Esophagus muscularis mucosa (tissue), 4 donors: ENCODE measurements around the gene SYT17. TPM values are rescaled to one million over a fixed set of nuclear protein-coding genes. Genes with fewer than 3 reads are reported as not detected.

Source experiments
- DNase-seq: peaks from one replicate; pipeline ENCODE4 v3.0.0-alpha.2; 2017; ENCODE audit errors: extremely low spot score
- H3K27ac ChIP-seq, 4 donors: fragments of 200-600 bp; sonication (generic); replicated peaks in 1 of 4; 1 replicate in 3 of 4; 2 replicates in 1 of 4; pipeline ENCODE4 v1.5.1; 2016 to 2019; ENCODE audit warnings: mild to moderate bottlenecking in 1 of 4
- H3K27me3 ChIP-seq, 4 donors: fragments of 200-600 bp; sonication (generic); one replicate each; pipeline versions ENCODE4 v1.5.1 to v1.6.0; 2016 to 2019
- H3K36me3 ChIP-seq, 4 donors: fragments of 200-600 bp; sonication (generic); one replicate each; pipeline ENCODE4 v1.5.1; 2016 to 2019
- H3K4me1 ChIP-seq, 4 donors: fragments of 200-600 bp; sonication (generic); one replicate each; pipeline ENCODE4 v1.5.1; 2016 to 2019
- H3K4me3 ChIP-seq, 4 donors: fragments of 200-600 bp; sonication (generic); 1 replicate in 2 of 4; 2 replicates in 2 of 4; pipeline ENCODE4 v1.5.1; 2016 to 2019; ENCODE audit warnings: mild to moderate bottlenecking in 4 of 4, moderate library complexity in 1 of 4
- H3K9me3 ChIP-seq, 4 donors: fragments of 200-600 bp; sonication (generic); 1 replicate in 3 of 4; 2 replicates in 1 of 4; pipeline ENCODE4 v1.5.1; 2016 to 2019
- EP300 ChIP-seq: sonication (generic); formaldehyde crosslinking; IDR thresholded peaks from one replicate; pipeline ENCODE4 v1.6.1; 2017; ENCODE audit warnings: antibody characterized with exemption
- POLR2A ChIP-seq: fragments of 450-650 bp; IDR thresholded peaks from one replicate; pipeline ENCODE4 v1.6.1; 2017; ENCODE audit warnings: antibody characterized with exemption, moderate library complexity, mild to moderate bottlenecking, low read depth
- POLR2AphosphoS5 ChIP-seq, 2 donors: sonication (generic); formaldehyde crosslinking; IDR thresholded peaks; one replicate each; pipeline ENCODE4 v1.6.1; 2017; ENCODE audit warnings: antibody characterized with exemption in 2 of 2
- WGBS: methylation state at CpG from one replicate; pipeline ENCODE4 v1.1.5; 2018; 5-methylcytosine and 5-hydroxymethylcytosine counted together
- intact Hi-C: fragments of 100-400 bp; cut with DNase I; formaldehyde crosslinking; loops from one replicate; pipeline ENCODE4 v1.15.1; 2023
- total RNA-seq, 4 donors: library from RNA; depleted of rRNA; stranded (reverse); fragments of >200 nt; gene quantifications; one replicate each; pipeline versions ENCODE4 v1.1.0 to v1.2.1, GENCODE V29; 2016
- TF ChIP-seq, protein P1 (sequence below), 3 experiments: fragments of 200-600 bp in 2 of 3; fragments of 450-650 bp in 1 of 3; sonication (generic) in 2 of 3; IDR thresholded peaks; one replicate each; pipeline ENCODE4 v1.5.1; 2017 to 2019; ENCODE audit warnings: antibody characterized with exemption in 3 of 3, mild to moderate bottlenecking in 2 of 3, moderate library complexity in 1 of 3

SYT17 gene
- total RNA-seq, 4 donors from 2014 or later = 5.0 to 8.7 (median 6.2) TPM

DNA sequence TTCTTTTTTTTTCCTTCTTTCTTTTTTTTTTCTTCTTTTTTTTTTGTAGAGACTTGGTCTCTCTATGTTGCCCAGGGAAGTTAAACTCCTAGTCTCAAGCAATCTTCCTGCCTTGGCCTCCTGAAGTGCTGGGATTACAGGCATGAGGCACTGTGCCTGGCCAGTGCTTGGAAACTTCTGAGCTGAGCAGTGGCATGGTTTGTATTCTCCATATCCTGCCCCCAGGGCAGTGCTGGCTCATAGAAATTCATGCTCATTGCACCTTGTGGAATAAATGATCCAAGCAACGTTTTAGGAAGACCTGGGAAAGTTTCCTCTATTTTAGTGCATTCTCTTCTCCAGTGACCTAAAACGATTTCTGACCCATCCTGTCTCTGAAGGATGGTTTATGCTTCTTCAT is 16.7 kb upstream of the SYT17 start:
- H3K4me3 ChIP-seq = no peak overlapping the region
- no peak for DNase-seq
- no peak overlapping the region for H3K27ac ChIP-seq
- no peak for TF ChIP-seq POLR2A
- TF ChIP-seq, protein P1, sequence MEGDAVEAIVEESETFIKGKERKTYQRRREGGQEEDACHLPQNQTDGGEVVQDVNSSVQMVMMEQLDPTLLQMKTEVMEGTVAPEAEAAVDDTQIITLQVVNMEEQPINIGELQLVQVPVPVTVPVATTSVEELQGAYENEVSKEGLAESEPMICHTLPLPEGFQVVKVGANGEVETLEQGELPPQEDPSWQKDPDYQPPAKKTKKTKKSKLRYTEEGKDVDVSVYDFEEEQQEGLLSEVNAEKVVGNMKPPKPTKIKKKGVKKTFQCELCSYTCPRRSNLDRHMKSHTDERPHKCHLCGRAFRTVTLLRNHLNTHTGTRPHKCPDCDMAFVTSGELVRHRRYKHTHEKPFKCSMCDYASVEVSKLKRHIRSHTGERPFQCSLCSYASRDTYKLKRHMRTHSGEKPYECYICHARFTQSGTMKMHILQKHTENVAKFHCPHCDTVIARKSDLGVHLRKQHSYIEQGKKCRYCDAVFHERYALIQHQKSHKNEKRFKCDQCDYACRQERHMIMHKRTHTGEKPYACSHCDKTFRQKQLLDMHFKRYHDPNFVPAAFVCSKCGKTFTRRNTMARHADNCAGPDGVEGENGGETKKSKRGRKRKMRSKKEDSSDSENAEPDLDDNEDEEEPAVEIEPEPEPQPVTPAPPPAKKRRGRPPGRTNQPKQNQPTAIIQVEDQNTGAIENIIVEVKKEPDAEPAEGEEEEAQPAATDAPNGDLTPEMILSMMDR (IDR thresholded peaks at IDR 0.05) = no peak
- no peak for TF ChIP-seq POLR2AphosphoS5 (IDR thresholded peaks at IDR 0.05)
- no peak for TF ChIP-seq EP300
- intact Hi-C loops = loop anchor here (10.0 kb wide), 1 partner anchor 343 kb away; no protein-coding TSS in a partner anchor
- H3K36me3 ChIP-seq = no peaks in the 10 kb centered on the region
- H3K4me1 ChIP-seq = no peaks in the 10 kb centered on the region
- H3K9me3 ChIP-seq = peaks cover 0 to 15% (median 7%) of the 10 kb centered on the region in 4 donors
- 81% methylated on average over 2 of the region's 2 CpGs for whole genome bisulfite sequencing
- H3K27me3 ChIP-seq = no peaks in the 10 kb centered on the region

DNA sequence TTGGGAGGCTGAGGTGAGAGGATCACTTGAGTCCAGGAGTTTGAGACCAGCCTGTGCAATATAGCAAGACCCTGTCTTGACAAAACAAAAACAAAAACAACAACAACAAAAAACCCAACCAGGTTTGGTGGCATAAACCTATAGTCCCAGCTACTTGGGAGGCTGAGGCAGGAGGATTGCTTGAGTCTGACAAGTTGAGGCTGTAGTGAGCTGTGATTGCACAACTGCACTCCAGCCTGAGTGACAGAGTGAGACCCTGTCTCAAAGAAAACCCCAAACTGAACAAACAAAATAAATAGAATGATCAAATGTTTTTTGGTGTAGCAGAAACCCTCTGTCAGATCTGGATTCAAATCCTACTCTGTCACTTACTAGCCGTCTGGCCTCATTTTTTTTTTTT is 16.0 kb upstream of the SYT17 start:
- H3K9me3 ChIP-seq = peaks cover 0 to 16% (median 8%) of the 10 kb centered on the region in 4 donors
- no peak overlapping the region for H3K4me3 ChIP-seq
- TF ChIP-seq POLR2AphosphoS5 (IDR thresholded peaks at IDR 0.05) (no peak), EP300 (no peak), POLR2A (no peak)
- TF ChIP-seq, protein P1 (IDR thresholded peaks at IDR 0.05) = no peak
- DNase-seq = no peak
- intact Hi-C loops = loop anchor here (10.0 kb wide), 1 partner anchor 343 kb away; no protein-coding TSS in a partner anchor
- no peaks in the 10 kb centered on the region for H3K4me1 ChIP-seq
- H3K36me3 ChIP-seq = no peaks in the 10 kb centered on the region
- H3K27ac ChIP-seq = no peak overlapping the region
- 63% methylated on average over 1 of the region's 1 CpG for WGBS
- H3K27me3 ChIP-seq = no peaks in the 10 kb centered on the region

DNA sequence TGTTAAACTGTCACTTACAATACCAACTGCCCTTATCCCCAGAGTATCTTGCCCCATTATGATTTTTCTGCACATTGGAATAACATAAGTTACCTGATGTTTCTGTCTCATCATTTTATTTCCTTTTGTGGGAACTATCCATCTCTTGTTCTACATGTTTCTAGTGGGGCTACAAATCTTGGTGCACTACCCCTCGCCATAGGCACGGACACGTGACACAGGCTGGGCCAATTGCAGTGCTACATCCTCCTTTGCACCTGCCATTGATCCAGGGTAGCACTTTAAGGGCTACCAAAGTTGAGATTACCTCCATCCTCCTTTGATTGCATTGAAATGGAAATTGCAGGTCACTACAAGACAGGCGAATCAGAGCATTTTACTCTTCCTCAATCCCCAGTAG is 14.2 kb upstream of the SYT17 start:
- no peaks in the 10 kb centered on the region for H3K27me3 ChIP-seq
- no peak for DNase-seq
- intact Hi-C loops = loop anchor here (10.0 kb wide), 1 partner anchor 341 kb away; no protein-coding TSS in a partner anchor
- peaks cover 0 to 9% (median 4%) of the 10 kb centered on the region in 4 donors for H3K9me3 ChIP-seq
- H3K4me1 ChIP-seq = no peaks in the 10 kb centered on the region
- TF ChIP-seq POLR2A (no peak), POLR2AphosphoS5 (IDR thresholded peaks at IDR 0.05) (no peak), EP300 (no peak)
- TF ChIP-seq, protein P1 (IDR thresholded peaks at IDR 0.05) = no peak
- no peaks in the 10 kb centered on the region for H3K36me3 ChIP-seq
- H3K27ac ChIP-seq = no peak overlapping the region
- H3K4me3 ChIP-seq = no peak overlapping the region
- WGBS = 78% methylated on average over 4 of the region's 4 CpGs

DNA sequence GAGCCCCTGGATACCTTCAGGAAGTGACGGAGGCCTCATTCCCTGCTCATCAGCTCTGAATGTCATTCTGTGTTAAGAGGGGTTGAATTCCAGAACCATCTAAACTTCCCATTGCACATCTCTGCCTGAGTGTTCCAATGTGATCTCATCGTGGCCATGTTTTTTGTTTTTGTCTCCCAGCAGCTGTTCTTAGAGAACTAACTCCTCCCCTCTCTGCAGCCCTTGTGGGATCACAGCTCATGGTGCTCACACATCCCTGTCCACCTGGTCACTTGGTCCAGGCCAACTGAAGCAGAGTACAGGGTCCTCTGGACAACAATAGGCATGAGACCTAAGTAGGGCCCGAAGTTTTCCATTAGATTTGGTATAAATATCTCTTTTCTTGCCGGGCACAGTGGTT is 6.0 kb upstream of the SYT17 start:
- H3K36me3 ChIP-seq = no peaks in the 10 kb centered on the region
- DNase-seq = no peak
- peaks cover 0 to 4% (median 0%) of the 10 kb centered on the region in 4 donors for H3K9me3 ChIP-seq
- peaks cover 0 to 6% (median 0%) of the 10 kb centered on the region in 4 donors for H3K27me3 ChIP-seq
- no peak overlapping the region for H3K27ac ChIP-seq
- TF ChIP-seq, protein P1 (IDR thresholded peaks at IDR 0.05) = no peak
- TF ChIP-seq POLR2AphosphoS5 (IDR thresholded peaks at IDR 0.05) = no peak
- intact Hi-C loops = no loop called here
- H3K4me3 ChIP-seq = no peak overlapping the region
- 72% methylated on average over 4 of the region's 4 CpGs for WGBS
- H3K4me1 ChIP-seq = peaks cover 0 to under 1% (median under 1%) of the 10 kb centered on the region in 4 donors

DNA sequence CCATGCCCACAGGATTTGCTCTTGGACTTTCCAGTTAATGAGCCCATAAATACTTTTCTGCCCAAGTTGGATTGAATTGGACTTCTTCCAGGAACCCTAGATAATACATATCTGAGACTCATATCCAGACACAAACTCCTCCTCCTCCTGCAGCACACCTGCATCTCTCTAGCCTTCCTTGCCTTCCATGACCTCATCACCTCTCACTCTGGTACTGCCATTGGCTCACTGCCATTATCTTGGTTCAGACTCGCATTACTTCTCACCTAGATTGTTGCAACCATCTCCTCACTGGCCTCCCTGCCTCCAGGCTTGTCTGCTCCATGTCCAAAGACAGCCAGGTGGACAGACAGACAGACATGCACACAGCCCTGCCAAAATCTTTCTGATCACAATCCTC is 4.8 kb upstream of the SYT17 start:
- Histone ChIP-seq H3K4me1 (peaks cover 5 to 12% (median 11%) of the 10 kb centered on the region in 4 donors), H3K36me3 (no peaks in the 10 kb centered on the region), H3K4me3 (no peak overlapping the region), H3K9me3 (peaks cover 0 to 4% (median 0%) of the 10 kb centered on the region in 4 donors), H3K27ac (no peak overlapping the region), H3K27me3 (peaks cover 0 to 17% (median 2%) of the 10 kb centered on the region in 4 donors)
- TF ChIP-seq POLR2A (no peak), EP300 (no peak), POLR2AphosphoS5 (IDR thresholded peaks at IDR 0.05) (no peak)
- TF ChIP-seq, protein P1 (IDR thresholded peaks at IDR 0.05) = no peak
- WGBS = 89% methylated on average over 1 of the region's 1 CpG
- no peak for DNase-seq
- intact Hi-C loops = no loop called here
